Ovary (tissue), 3 donors: ENCODE data around the gene CDH18.

ENCODE experiments used
- POLR2A ChIP-seq: fragments of 450-650 bp; IDR thresholded peaks from one replicate; pipeline ENCODE4 v1.6.1; 2017; ENCODE audit warnings: antibody characterized with exemption, mild to moderate bottlenecking, moderate library complexity
- TF ChIP-seq, protein P1 (sequence below), 3 donors: fragments of 450-650 bp in 2 of 3; fragments of 200-600 bp in 1 of 3; IDR thresholded peaks; one replicate each; pipeline versions ENCODE4 v1.5.1 to v1.8.0; 2016 to 2022; ENCODE audit warnings: antibody characterized with exemption in 3 of 3, mild to moderate bottlenecking in 1 of 3
- donor health status: DM: no; HTN: no; CAD: no.

DNA sequence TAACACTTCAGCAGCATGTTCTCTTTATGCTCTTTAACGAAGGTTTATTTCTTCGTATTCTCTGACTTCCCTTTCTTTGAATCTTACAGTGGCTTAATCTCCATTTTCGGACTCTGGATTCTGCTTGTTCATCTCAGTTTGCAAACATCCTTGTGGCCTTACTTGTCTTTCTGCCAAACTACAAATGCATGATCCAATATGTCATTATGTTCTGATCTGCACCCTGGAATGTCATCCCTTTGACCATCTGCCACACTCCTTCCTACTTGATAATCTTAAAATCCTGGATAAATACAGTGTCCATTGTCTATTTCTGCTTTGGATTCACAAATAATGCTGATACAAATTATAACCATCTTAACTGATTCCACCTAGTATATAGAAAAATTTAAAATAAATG, 499.2 kb downstream of the CDH18 start:
- TF ChIP-seq POLR2A, result no peak
- TF ChIP-seq, protein P1, sequence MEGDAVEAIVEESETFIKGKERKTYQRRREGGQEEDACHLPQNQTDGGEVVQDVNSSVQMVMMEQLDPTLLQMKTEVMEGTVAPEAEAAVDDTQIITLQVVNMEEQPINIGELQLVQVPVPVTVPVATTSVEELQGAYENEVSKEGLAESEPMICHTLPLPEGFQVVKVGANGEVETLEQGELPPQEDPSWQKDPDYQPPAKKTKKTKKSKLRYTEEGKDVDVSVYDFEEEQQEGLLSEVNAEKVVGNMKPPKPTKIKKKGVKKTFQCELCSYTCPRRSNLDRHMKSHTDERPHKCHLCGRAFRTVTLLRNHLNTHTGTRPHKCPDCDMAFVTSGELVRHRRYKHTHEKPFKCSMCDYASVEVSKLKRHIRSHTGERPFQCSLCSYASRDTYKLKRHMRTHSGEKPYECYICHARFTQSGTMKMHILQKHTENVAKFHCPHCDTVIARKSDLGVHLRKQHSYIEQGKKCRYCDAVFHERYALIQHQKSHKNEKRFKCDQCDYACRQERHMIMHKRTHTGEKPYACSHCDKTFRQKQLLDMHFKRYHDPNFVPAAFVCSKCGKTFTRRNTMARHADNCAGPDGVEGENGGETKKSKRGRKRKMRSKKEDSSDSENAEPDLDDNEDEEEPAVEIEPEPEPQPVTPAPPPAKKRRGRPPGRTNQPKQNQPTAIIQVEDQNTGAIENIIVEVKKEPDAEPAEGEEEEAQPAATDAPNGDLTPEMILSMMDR (IDR thresholded peaks at IDR 0.05), result no peak
